VCaP (cell line): ENCODE measurements around the gene HSPA1A.
"Not testable (repeated sequence)": the region's sequence is repeated elsewhere in the genome, so short reads cannot be mapped to it uniquely, and the experiment has no call there.

Experiments
- H3K27ac ChIP-seq: fragments of 450-650 bp; 2 replicates; pipeline ENCODE4 v1.5.1; 2017
- CTCF ChIP-seq: fragments of 450-650 bp; conservative IDR thresholded peaks from 2 replicates; pipeline ENCODE4 v1.5.1; 2017; ENCODE audit warnings: mild to moderate bottlenecking, moderate library complexity

HSPA1A gene

DNA sequence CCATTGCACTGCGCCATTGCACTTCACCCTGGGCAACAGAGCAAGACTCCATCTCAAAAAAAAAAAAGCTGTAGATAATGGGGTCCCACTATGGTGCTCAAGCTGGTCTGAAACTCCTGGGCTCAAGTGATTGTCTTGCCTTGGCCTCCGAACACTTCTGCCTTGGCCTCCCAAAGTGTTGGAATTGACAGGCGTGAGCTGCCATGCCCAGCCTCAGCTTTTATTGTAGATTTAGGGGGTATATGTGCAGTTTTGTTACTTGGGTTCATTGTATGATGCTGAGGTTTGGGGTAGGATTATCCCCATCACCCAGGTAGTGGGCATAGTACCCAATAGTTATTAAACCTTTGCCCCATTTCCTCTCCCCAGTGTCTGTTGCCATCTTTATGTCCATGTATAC lies 23.6 kb downstream of the HSPA1A start:
- peak overlapping the region; percentile 94; the same call in 1 of the 2 replicates for H3K27ac ChIP-seq

GRCh38 chr6:31839779-31840126 lies 24.4 kb downstream of the HSPA1A start:
- H3K27ac ChIP-seq: not testable (repeated sequence)

More for the DNA sequence above, 23.6 kb downstream of the HSPA1A start:
- TF ChIP-seq CTCF: no peak

- TF ChIP-seq CTCF: no peak
- H3K27ac ChIP-seq: no peak overlapping the region
Observed at GRCh38 chr6:31842053-31842452, 26.7 kb downstream of the HSPA1A start.

GRCh38 chr6:31844507-31844906 lies 29.2 kb downstream of the HSPA1A start:
- H3K27ac ChIP-seq: no peak overlapping the region
- no peak for TF ChIP-seq CTCF

DNA sequence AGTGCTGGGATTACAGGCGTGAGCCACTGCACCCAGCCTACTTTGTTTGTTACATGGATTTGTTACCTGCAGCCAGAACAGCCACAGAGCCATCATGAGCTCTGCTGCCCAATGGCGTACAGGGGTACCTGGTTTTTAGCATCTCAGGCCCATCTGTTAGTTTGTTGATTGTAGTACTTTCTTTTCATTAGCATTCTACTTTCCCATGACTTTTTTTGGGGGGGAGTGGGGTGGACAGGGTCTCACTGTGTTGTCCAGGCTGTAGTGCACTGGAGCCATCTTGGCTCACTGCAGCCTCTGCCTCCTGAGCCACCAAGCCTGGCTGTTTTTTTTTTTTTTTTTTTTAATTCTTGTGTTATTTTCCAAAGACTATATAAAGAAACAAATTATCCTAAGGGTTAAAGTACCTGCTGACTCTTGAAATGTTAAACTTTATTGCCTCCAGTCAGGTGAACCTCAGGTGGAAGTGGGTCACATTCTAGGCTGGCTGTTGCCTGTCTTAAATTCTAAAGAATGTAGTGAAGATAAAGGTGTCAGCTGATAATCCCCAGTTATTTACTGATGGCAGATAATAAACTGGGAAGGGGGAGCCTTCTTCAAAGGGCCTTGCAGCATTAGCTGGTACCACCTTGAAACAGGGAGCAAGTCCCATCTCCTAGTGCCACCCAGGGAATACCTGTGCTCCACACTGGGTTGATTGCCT lies 32.1 kb downstream of the HSPA1A start:
- no peak for TF ChIP-seq CTCF
- H3K27ac ChIP-seq: no peak overlapping the region; the same call in 1 of the 2 replicates

DNA sequence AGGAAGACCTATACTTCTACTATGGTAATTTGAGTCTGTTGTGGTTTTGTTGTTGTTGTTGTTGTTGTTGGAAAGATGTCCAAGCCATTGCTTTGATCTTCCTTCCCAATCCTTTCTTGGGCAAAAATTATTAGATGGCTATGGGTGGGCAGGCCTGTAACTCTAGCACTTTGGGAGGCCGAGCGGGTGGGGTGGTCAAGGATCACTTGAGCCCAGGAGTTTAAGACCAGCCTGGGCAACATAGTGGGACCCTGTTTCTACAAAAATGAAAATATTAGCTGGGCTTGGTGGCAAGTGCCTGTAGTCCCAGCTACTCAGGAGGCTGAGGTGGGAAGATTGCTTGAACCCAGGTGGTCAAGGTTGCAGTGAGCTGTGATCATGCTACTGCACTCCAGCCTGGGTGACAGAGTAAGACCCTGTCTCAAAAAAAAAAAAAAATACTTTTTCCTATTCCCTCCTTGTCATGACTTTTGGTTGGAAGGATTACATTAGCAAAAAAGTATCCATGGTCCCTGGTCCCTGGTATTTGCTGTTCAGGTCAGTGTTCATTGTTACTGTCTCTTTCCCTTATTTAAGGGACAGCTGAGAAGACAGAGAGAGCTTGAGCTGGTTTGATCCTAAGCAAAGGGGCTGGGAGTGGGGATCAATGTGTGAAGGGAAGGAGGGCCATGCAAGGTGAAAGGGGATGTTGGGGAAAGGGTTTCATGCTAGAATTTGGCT lies 35.6 kb downstream of the HSPA1A start:
- no peak for TF ChIP-seq CTCF
- no peak overlapping the region; the same call in 1 of the 2 replicates for H3K27ac ChIP-seq

- no peak for TF ChIP-seq CTCF
- no peak overlapping the region; the same call in 1 of the 2 replicates for H3K27ac ChIP-seq
Observed at GRCh38 chr6:31851485-31851832, 36.1 kb downstream of the HSPA1A start.

DNA sequence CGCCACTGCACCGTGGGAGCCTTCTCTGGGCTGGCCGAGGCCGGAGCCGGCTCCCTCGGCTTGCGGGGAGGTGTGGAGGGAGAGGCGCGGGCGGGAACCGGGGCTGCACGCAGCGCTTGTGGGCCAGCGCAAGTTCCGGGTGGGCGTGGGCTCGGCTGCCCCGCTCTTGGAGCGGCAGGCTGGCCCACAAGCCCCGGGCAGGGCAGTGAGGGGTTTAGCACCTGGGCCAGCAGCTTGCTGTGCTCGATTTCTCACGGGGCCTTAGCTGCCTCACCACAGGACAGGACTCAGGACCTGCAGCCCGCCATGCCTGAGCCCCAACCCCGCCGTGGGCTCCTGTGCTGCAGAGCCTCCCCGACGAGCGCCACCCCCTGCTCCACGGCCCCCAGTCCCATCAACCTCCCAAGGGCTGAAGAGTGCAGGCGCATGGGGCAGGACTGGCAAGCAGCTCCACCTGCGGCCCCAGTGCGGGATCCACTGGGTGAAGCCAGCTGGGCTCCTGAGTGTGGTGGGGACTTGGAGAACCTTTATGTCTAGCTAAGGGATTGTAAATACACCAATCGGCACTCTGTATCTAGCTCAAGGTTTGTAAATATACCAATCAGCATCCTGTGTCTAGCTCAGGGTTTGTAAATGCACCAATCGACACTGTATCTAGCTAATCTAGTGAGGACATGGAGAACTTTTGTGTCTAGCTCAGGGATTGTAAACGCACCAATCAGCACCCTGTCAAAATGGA lies 36.8 kb downstream of the HSPA1A start:
- H3K27ac ChIP-seq: peak overlapping the region; percentile 48

GRCh38 chr6:31857774-31858173 lies 42.4 kb downstream of the HSPA1A start:
- H3K27ac ChIP-seq: not testable (repeated sequence)
